Mesenchymal stem cell (in vitro differentiated cells and primary cell): ENCODE data around the gene CDH23.

Experiments used
- DNase-seq: peaks from one replicate; pipeline ENCODE4 v3.0.0-alpha.2; 2013
- H2AFZ ChIP-seq: one replicate; pipeline ENCODE4 v1.6.1; 2013; ENCODE audit warnings: low read depth, mild to moderate bottlenecking, control low read depth, inconsistent platforms, low read length, moderate library complexity
- H2AK5ac ChIP-seq: 2 replicates; pipeline ENCODE4 v1.6.1; 2013; ENCODE audit warnings: low read length, moderate library complexity, mild to moderate bottlenecking, inconsistent platforms; ENCODE audit not compliant: severe bottlenecking
- H2BK120ac ChIP-seq: one replicate; pipeline ENCODE4 v1.6.1; 2013; ENCODE audit warnings: low read depth, mild to moderate bottlenecking, inconsistent platforms, low read length, moderate library complexity
- H2BK12ac ChIP-seq, 2 experiments: one replicate each; pipeline ENCODE4 v1.6.1; 2013; ENCODE audit warnings: inconsistent platforms in 2 of 2, low read length in 2 of 2, mild to moderate bottlenecking in 2 of 2, moderate library complexity in 2 of 2, control low read depth in 1 of 2
- H2BK15ac ChIP-seq: one replicate; pipeline ENCODE4 v1.6.1; 2013; ENCODE audit warnings: mild to moderate bottlenecking, low read depth, inconsistent platforms; ENCODE audit not compliant: poor library complexity, severe bottlenecking
- H2BK5ac ChIP-seq: 2 replicates; pipeline ENCODE4 v1.6.1; 2013; ENCODE audit warnings: low read depth, mild to moderate bottlenecking, low read length, control low read depth, inconsistent platforms; ENCODE audit not compliant: poor library complexity, severe bottlenecking
- H3K14ac ChIP-seq, 2 experiments: one replicate each; pipeline ENCODE4 v1.6.1; 2013; ENCODE audit warnings: inconsistent platforms in 2 of 2, low read length in 2 of 2, control low read depth in 1 of 2, mild to moderate bottlenecking in 1 of 2, moderate library complexity in 1 of 2
- H3K18ac ChIP-seq, 2 experiments: one replicate each; pipeline ENCODE4 v1.6.1; 2013; ENCODE audit warnings: inconsistent platforms in 2 of 2, low read length in 2 of 2, control low read depth in 1 of 2, low read depth in 1 of 2, mild to moderate bottlenecking in 1 of 2
- H3K23ac ChIP-seq, 2 experiments: one replicate each; pipeline ENCODE4 v1.6.1; 2013; ENCODE audit warnings: inconsistent platforms in 2 of 2, low read length in 2 of 2, mild to moderate bottlenecking in 2 of 2, moderate library complexity in 2 of 2, control low read depth in 1 of 2
- H3K27ac ChIP-seq: 2 replicates; pipeline ENCODE4 v1.5.1; 2013; ENCODE audit warnings: mild to moderate bottlenecking, moderate library complexity, low read length, control low read depth, inconsistent platforms; ENCODE audit not compliant: poor library complexity, severe bottlenecking
- H3K27me3 ChIP-seq, 2 experiments: 2 replicates each; pipeline versions ENCODE4 v1.6.1 to v1.7.0; 2013; ENCODE audit warnings: low read length in 2 of 2, mild to moderate bottlenecking in 2 of 2, moderate library complexity in 2 of 2, control low read depth in 1 of 2, inconsistent platforms in 1 of 2; ENCODE audit not compliant: control insufficient read depth in 1 of 2, insufficient read depth in 1 of 2
- H3K36me3 ChIP-seq, 2 experiments: 2 replicates each; pipeline versions ENCODE4 v1.6.1 to v1.7.0; 2013; ENCODE audit warnings: low read length in 2 of 2, control low read depth in 1 of 2, inconsistent platforms in 1 of 2, low read depth in 1 of 2, mild to moderate bottlenecking in 1 of 2; ENCODE audit not compliant: insufficient read depth in 2 of 2, control insufficient read depth in 1 of 2
- H3K4ac ChIP-seq, 2 experiments: one replicate each; pipeline ENCODE4 v1.6.1; 2013; ENCODE audit warnings: inconsistent platforms in 2 of 2, low read length in 2 of 2, mild to moderate bottlenecking in 2 of 2, moderate library complexity in 2 of 2, control low read depth in 1 of 2, low read depth in 1 of 2
- H3K4me1 ChIP-seq: 2 replicates; pipeline ENCODE4 v1.6.1; 2013; ENCODE audit warnings: low read depth, low read length, control low read depth; ENCODE audit not compliant: control insufficient read depth, insufficient read depth
- H3K4me2 ChIP-seq: 2 replicates; pipeline ENCODE4 v1.6.1; 2013; ENCODE audit warnings: low read length, mild to moderate bottlenecking, inconsistent platforms; ENCODE audit not compliant: poor library complexity, severe bottlenecking
- H3K4me3 ChIP-seq, 2 experiments: 2 replicates each; pipeline versions ENCODE4 v1.5.1 to v1.7.0; 2013; ENCODE audit warnings: low read length in 2 of 2, mild to moderate bottlenecking in 2 of 2, control low read depth in 1 of 2, low read depth in 1 of 2; ENCODE audit not compliant: insufficient read depth in 1 of 2
- H3K79me1 ChIP-seq: replicated peaks from 2 replicates; pipeline ENCODE4 v1.6.1; 2013; ENCODE audit warnings: mild to moderate bottlenecking, control low read depth, low read length, inconsistent platforms; ENCODE audit not compliant: poor library complexity, severe bottlenecking
- H3K9ac ChIP-seq: 2 replicates; pipeline ENCODE4 v1.7.0; 2013; ENCODE audit warnings: mild to moderate bottlenecking, low read length, moderate library complexity
- H3K9me3 ChIP-seq: 2 replicates; pipeline ENCODE4 v1.7.0; 2013; ENCODE audit warnings: mild to moderate bottlenecking, low read length; ENCODE audit not compliant: control insufficient read depth
- H4K8ac ChIP-seq: one replicate; pipeline ENCODE4 v1.6.1; 2013; ENCODE audit warnings: inconsistent platforms, mild to moderate bottlenecking, low read length, moderate library complexity
- H4K91ac ChIP-seq: one replicate; pipeline ENCODE4 v1.6.1; 2013; ENCODE audit warnings: mild to moderate bottlenecking, low read length, inconsistent platforms
- WGBS: methylation state at CpG from one replicate; pipeline ENCODE4 v1.1.7; 2013; ENCODE audit warnings: mixed read lengths; 5-methylcytosine and 5-hydroxymethylcytosine counted together

The CDH23 gene

DNA sequence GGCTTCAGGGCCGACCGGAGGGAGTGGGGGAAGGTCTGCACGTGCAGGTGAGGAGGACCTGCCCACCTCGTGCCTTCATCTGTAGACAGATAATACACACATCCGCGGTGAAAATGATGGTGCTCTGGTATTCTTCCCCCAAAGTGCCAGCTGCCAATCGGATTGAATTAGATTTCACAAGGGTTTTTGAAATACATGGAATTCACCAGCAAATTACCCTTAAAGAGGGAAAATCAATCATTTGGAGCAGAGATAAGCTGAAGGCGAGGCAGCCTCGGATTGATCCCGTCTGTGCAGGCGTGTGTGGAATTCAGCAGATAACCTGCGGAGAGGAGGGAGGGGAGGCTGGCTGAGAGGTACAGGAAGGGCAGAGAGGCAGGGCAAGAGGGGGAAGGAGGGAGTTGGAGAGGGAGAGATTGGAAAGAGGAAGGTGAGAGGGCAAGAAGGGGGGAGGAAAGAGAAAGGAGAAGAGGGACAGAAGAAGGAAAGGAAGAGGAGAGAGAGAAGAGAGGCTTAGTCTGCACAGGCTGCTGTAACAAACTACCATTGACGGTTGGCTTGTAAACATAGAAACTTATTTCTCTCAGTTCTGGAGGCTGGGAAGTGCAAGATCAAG is 238.6 kb downstream of the CDH23 start:
- H2BK5ac ChIP-seq, result no peak overlapping the region

DNA sequence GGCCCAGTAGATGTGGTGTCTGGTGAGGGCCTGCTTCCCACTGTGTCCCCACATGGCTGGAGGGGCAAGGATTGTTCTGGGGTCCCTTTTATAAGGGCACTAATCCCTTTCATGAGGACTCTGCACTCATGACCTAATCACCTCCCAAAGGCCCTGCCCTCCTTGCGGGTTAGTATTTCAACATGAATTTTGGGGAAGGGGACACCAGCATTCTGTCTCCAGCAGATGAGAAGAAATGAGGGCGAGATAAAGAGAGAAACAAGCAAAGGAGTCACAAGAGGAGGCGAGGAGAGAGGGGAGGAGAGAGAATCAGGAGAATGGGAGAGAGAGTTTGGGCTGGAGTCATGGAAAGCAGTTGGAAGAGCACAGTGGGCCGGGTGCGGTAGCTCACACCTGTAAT is 239.1 kb downstream of the CDH23 start:
- DNase-seq, result no peak
- H2BK120ac ChIP-seq, result no peak overlapping the region
- no peak overlapping the region for H3K9ac ChIP-seq
- H3K79me1 ChIP-seq, result no peaks in the 10 kb centered on the region
- no peak overlapping the region for H3K18ac ChIP-seq
- no peak overlapping the region for H4K91ac ChIP-seq
- H3K27ac ChIP-seq, result no peak overlapping the region
- no peak overlapping the region for H3K4me2 ChIP-seq
- no peak overlapping the region for H3K4me3 ChIP-seq
- WGBS, result 87% methylated on average over 5 of the region's 5 CpGs
- no peak overlapping the region for H3K4ac ChIP-seq
- H3K9me3 ChIP-seq, result no peaks in the 10 kb centered on the region
- no peaks in the 10 kb centered on the region for H3K36me3 ChIP-seq
- no peak overlapping the region for H2AK5ac ChIP-seq
- no peak overlapping the region for H2BK5ac ChIP-seq
- no peak overlapping the region for H2BK12ac ChIP-seq
- peaks cover 80 to 94% of the 10 kb centered on the region in 2 experiments for H3K27me3 ChIP-seq
- no peak overlapping the region for H2AFZ ChIP-seq
- H4K8ac ChIP-seq, result no peak overlapping the region
- no peak overlapping the region for H3K14ac ChIP-seq
- no peak overlapping the region for H2BK15ac ChIP-seq
- no peak overlapping the region for H3K23ac ChIP-seq
- H3K4me1 ChIP-seq, result peaks cover 6% of the 10 kb centered on the region

More for the DNA sequence above, 238.6 kb downstream of the CDH23 start:
- H3K4ac ChIP-seq, result no peak overlapping the region
- H2BK12ac ChIP-seq, result no peak overlapping the region
- no peak overlapping the region for H3K14ac ChIP-seq
- no peak overlapping the region for H2AFZ ChIP-seq
- H3K4me2 ChIP-seq, result no peak overlapping the region
- H2BK120ac ChIP-seq, result no peak overlapping the region
- H4K8ac ChIP-seq, result no peak overlapping the region
- no peaks in the 10 kb centered on the region for H3K36me3 ChIP-seq
- no peak overlapping the region for H3K23ac ChIP-seq
- 29% methylated on average over 13 of the region's 13 CpGs for WGBS
- no peak overlapping the region for H3K4me3 ChIP-seq
- no peak overlapping the region for H3K27ac ChIP-seq
- DNase-seq, result no peak
- peaks cover 6% of the 10 kb centered on the region for H3K4me1 ChIP-seq
- H4K91ac ChIP-seq, result no peak overlapping the region
- H3K18ac ChIP-seq, result no peak overlapping the region
- H3K9me3 ChIP-seq, result no peaks in the 10 kb centered on the region
- no peaks in the 10 kb centered on the region for H3K79me1 ChIP-seq
- H2AK5ac ChIP-seq, result no peak overlapping the region
- H3K9ac ChIP-seq, result no peak overlapping the region
- H3K27me3 ChIP-seq, result peaks cover 84 to 95% of the 10 kb centered on the region in 2 experiments
- H2BK15ac ChIP-seq, result no peak overlapping the region

DNA sequence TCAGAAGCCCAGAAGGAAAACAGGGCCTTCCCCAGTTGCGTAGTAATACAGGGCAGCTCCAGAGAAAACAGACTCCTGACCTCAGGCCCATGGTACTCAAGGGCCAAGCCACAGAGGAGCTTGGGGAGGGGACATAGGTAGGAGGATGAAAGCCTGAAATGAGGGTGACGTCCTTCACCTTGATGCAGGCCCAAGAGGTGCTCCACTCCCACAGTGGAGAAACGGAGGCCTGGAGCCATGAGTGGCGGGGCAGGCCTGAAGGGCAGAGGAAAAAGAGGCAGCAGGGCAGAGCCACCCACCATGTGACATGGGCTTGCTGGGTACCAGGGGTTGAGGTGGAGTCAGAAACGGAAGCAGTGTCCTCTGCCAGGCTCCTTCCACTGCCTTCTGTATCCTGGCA is 239.9 kb downstream of the CDH23 start:
- H2BK120ac ChIP-seq, result no peak overlapping the region
- H3K9me3 ChIP-seq, result no peaks in the 10 kb centered on the region
- no peak overlapping the region for H2AK5ac ChIP-seq
- no peak overlapping the region for H3K18ac ChIP-seq
- H4K91ac ChIP-seq, result no peak overlapping the region
- peaks cover 6% of the 10 kb centered on the region for H3K4me1 ChIP-seq
- no peak overlapping the region for H3K4me3 ChIP-seq
- peaks cover 80 to 95% of the 10 kb centered on the region in 2 experiments for H3K27me3 ChIP-seq
- H4K8ac ChIP-seq, result no peak overlapping the region
- 93% methylated on average over 5 of the region's 5 CpGs for WGBS
- H3K14ac ChIP-seq, result no peak overlapping the region
- H3K36me3 ChIP-seq, result no peaks in the 10 kb centered on the region
- H3K27ac ChIP-seq, result no peak overlapping the region
- no peak for DNase-seq
- no peak overlapping the region for H2AFZ ChIP-seq
- H3K79me1 ChIP-seq, result no peaks in the 10 kb centered on the region
- no peak overlapping the region for H3K4ac ChIP-seq
- H3K9ac ChIP-seq, result no peak overlapping the region
- no peak overlapping the region for H3K4me2 ChIP-seq
- H3K23ac ChIP-seq, result no peak overlapping the region
- H2BK15ac ChIP-seq, result no peak overlapping the region
- no peak overlapping the region for H2BK12ac ChIP-seq
- no peak overlapping the region for H2BK5ac ChIP-seq

DNA sequence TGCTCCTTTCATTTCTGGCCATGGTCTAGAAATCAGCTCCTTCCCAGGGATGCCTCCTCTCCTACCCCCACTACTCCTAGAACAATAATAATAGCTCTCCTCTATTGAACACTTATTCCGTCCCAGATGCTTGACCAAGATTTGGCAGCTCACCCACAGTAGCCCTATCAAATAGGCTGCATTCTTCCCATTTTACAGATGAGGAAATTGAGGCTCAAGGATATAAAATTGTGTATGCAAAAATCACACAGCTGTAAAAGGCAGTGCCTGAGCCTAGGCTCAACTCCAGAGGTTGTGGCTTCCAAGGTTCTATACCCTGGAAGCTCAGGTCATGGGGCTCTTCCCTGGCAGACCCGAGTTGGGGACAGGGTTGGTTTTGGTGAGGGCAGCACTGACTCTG is 240.6 kb downstream of the CDH23 start:
- Histone ChIP-seq H3K27ac (no peak overlapping the region), H3K23ac (no peak overlapping the region), H2AK5ac (no peak overlapping the region), H3K4me3 (no peak overlapping the region), H3K14ac (no peak overlapping the region), H3K4me1 (peaks cover 6% of the 10 kb centered on the region), H3K79me1 (no peaks in the 10 kb centered on the region), H3K9ac (no peak overlapping the region), H2BK12ac (no peak overlapping the region), H3K36me3 (no peaks in the 10 kb centered on the region), H3K4me2 (no peak overlapping the region), H3K4ac (no peak overlapping the region), H3K27me3 (peaks cover 73 to 88% of the 10 kb centered on the region in 2 experiments), H2BK5ac (no peak overlapping the region), H4K91ac (no peak overlapping the region), H2AFZ (no peak overlapping the region), H2BK120ac (no peak overlapping the region), H4K8ac (no peak overlapping the region), H3K9me3 (no peaks in the 10 kb centered on the region), H2BK15ac (no peak overlapping the region), H3K18ac (no peak overlapping the region)
- DNase-seq, result no peak
- WGBS, result 88% methylated on average over 1 of the region's 2 CpGs
